Endothelial cell of umbilical vein (primary cell): ENCODE results near the gene FAU. TPM values are rescaled to one million over a fixed set of nuclear protein-coding genes. Genes with fewer than 3 reads are reported as not detected.

Experiments
- BruUV-seq: library from RNA; stranded (reverse); fragments of 400-500 nt; replicated peaks from 2 replicates; lab custom pipeline; 2021; lab: Mats Ljungman, UMichigan
- CTCF ChIA-PET: fragments of 300-600, 350-600 bp; sonication (Branson Sonifier 250); formaldehyde crosslinking; loops from one replicate; lab custom pipeline; 2021; ENCODE audit warnings: antibody characterized with exemption, inconsistent platforms; lab: Charles Lee
- POLR2A ChIA-PET: fragments of 300-600, 350-600 bp; sonication (Branson Sonifier 250); formaldehyde crosslinking; loops from one replicate; lab custom pipeline; 2021; ENCODE audit warnings: antibody characterized with exemption, inconsistent platforms; lab: Charles Lee
- DNase-seq: peaks from one replicate; pipeline ENCODE4 v3.0.0-alpha.2; 2011; ENCODE audit warnings: low read depth, low spot score
- FAIRE-seq: peaks from 2 replicates; lab custom pipeline; 2011; peaks lifted over from hg19 to GRCh38; lab: Jason Lieb, UNC
- H2AFZ ChIP-seq: 2 replicates; pipeline ENCODE4 v1.6.0; 2012; ENCODE audit warnings: low read depth, low read length, control low read depth, inconsistent platforms
- H3K27ac ChIP-seq: 2 replicates; pipeline ENCODE4 v1.5.1; 2011; ENCODE audit warnings: low read depth, mild to moderate bottlenecking, control low read depth, low read length, moderate library complexity; ENCODE audit not compliant: insufficient read depth
- H3K27me3 ChIP-seq, 2 experiments: 2 replicates each; pipeline versions ENCODE4 v1.6.0 to v1.6.1; 2011; ENCODE audit warnings: low read length in 2 of 2, mixed read lengths in 1 of 2; ENCODE audit not compliant: control insufficient read depth in 2 of 2, insufficient read depth in 2 of 2
- H3K36me3 ChIP-seq, 2 experiments: 2 replicates in 1 of 2; 3 replicates in 1 of 2; pipeline ENCODE4 v1.5.1; 2011; ENCODE audit warnings: low read length in 2 of 2, mild to moderate bottlenecking in 1 of 2, moderate library complexity in 1 of 2; ENCODE audit not compliant: control insufficient read depth in 2 of 2, insufficient read depth in 2 of 2; ENCODE audit errors: extremely low read depth in 1 of 2
- H3K4me1 ChIP-seq: 3 replicates; pipeline ENCODE4 v1.5.1; 2011; ENCODE audit warnings: mild to moderate bottlenecking, low read length; ENCODE audit not compliant: control insufficient read depth, insufficient read depth; ENCODE audit errors: extremely low read depth
- H3K4me2 ChIP-seq: 2 replicates; pipeline ENCODE4 v1.6.1; 2011; ENCODE audit warnings: low read length, control low read depth, mixed read lengths; ENCODE audit not compliant: insufficient read depth
- H3K4me3 ChIP-seq, 3 experiments: fragments of 200-600 bp in 1 of 3; sonication (generic), shearing (Covaris generic) in 1 of 3; replicated peaks in 1 of 3; 2 replicates each; pipeline ENCODE4 v1.5.1; 2011 to 2016; ENCODE audit warnings: control low read depth in 3 of 3, low read length in 3 of 3, mild to moderate bottlenecking in 2 of 3, inconsistent platforms in 1 of 3, low read depth in 1 of 3, moderate library complexity in 1 of 3; ENCODE audit not compliant: insufficient read depth in 1 of 3
- H3K79me2 ChIP-seq: 2 replicates; pipeline ENCODE4 v1.6.0; 2012; ENCODE audit warnings: low read length, inconsistent platforms; ENCODE audit not compliant: control insufficient read depth, insufficient read depth
- H3K9ac ChIP-seq: replicated peaks from 2 replicates; pipeline ENCODE3; 2011; ENCODE audit warnings: low read length, control low read depth; ENCODE audit not compliant: insufficient read depth; ENCODE audit errors: extremely low read depth
- H3K9me1 ChIP-seq: replicated peaks from 3 replicates; pipeline ENCODE4 v1.6.0; 2011; ENCODE audit warnings: mild to moderate bottlenecking, low read length; ENCODE audit not compliant: control insufficient read depth, insufficient read depth; ENCODE audit errors: extremely low read depth
- H3K9me3 ChIP-seq: replicated peaks from 2 replicates; pipeline ENCODE4 v1.5.1; 2012; ENCODE audit warnings: low read length, inconsistent platforms; ENCODE audit not compliant: control insufficient read depth, insufficient read depth
- H4K20me1 ChIP-seq: replicated peaks from 2 replicates; pipeline ENCODE3; 2011; ENCODE audit warnings: mild to moderate bottlenecking, low read length; ENCODE audit not compliant: control insufficient read depth, insufficient read depth; ENCODE audit errors: extremely low read depth
- EZH2 ChIP-seq: IDR thresholded peaks from 2 replicates; pipeline ENCODE4 v1.6.1; 2012; ENCODE audit warnings: borderline replicate concordance, low read depth, mild to moderate bottlenecking, moderate library complexity, low read length, inconsistent platforms; ENCODE audit not compliant: severe bottlenecking
- FOS ChIP-seq: IDR thresholded peaks from 2 replicates; pipeline ENCODE4 v1.6.1; 2011; ENCODE audit warnings: mild to moderate bottlenecking, low read length, moderate library complexity, borderline replicate concordance; ENCODE audit not compliant: insufficient read depth
- GATA2 ChIP-seq: IDR thresholded peaks from 2 replicates; pipeline ENCODE4 v1.7.0; 2011; ENCODE audit warnings: low read depth, mild to moderate bottlenecking, moderate library complexity, mixed read lengths, low read length; ENCODE audit not compliant: insufficient read length, insufficient read depth
- JUN ChIP-seq: IDR thresholded peaks from 2 replicates; pipeline ENCODE4 v1.6.1; 2011; ENCODE audit warnings: borderline replicate concordance, low read depth; ENCODE audit not compliant: insufficient read length, insufficient read depth
- MYC ChIP-seq: IDR thresholded peaks from one replicate; pipeline ENCODE4 v1.6.1; 2011; ENCODE audit warnings: mild to moderate bottlenecking, low read depth, low read length
- POLR2A ChIP-seq: IDR thresholded peaks from 2 replicates; pipeline ENCODE4 v1.6.1; 2012; ENCODE audit warnings: low read depth, mild to moderate bottlenecking, control low read depth, low read length
- POLR2AphosphoS5 ChIP-seq: IDR thresholded peaks from 2 replicates; pipeline ENCODE4 v1.6.1; 2012; ENCODE audit warnings: low read depth, mild to moderate bottlenecking, control low read depth, low read length, moderate library complexity; ENCODE audit not compliant: insufficient read depth
- dilution Hi-C: fragments of 300-500 bp; cut with MboI; formaldehyde crosslinking; loops from one replicate; pipeline ENCODE4 v1.15.0; 2019; ENCODE audit warnings: low sequenced_read_pairs; ENCODE audit not compliant: extremely low pct_ligation_motif_present
- intact Hi-C: fragments of 100-400 bp; cut with micrococcal nuclease; formaldehyde crosslinking; loops from one replicate; pipeline ENCODE4 v1.10.0; 2022
- polyA plus RNA-seq, 4 experiments: library from polyadenylated mRNA; depleted of rRNA in 3 of 4; stranded (reverse) in 3 of 4; unstranded in 1 of 4; fragments of >200 nt; gene quantifications; 2 replicates each; pipeline versions ENCODE4 v1.2.1 to v1.2.3, GENCODE V29; 2011 to 2012; ENCODE audit warnings: missing spikeins in 1 of 4
- total RNA-seq: library from RNA; stranded (reverse); gene quantifications from 2 replicates; pipeline ENCODE4 v1.2.3, GENCODE V29; 2021
- TF ChIP-seq, protein P1 (sequence below), 2 donors: IDR thresholded peaks; 1 replicate in 1 of 2; 2 replicates in 1 of 2; pipeline ENCODE4 v1.5.1; 2011; ENCODE audit warnings: low read length in 2 of 2, mild to moderate bottlenecking in 2 of 2, moderate library complexity in 2 of 2, control low read depth in 1 of 2, inconsistent platforms in 1 of 2, low read depth in 1 of 2; ENCODE audit not compliant: insufficient read depth in 1 of 2; ENCODE audit errors: extremely low read depth in 1 of 2
- TF ChIP-seq, protein P2 (sequence below): IDR thresholded peaks from 2 replicates; pipeline ENCODE4 v1.6.1; 2011; ENCODE audit not compliant: insufficient read depth, insufficient read length

Gene FAU
- total and polyA plus RNA-seq, 2 donors (not counting 3 experiments of a cell fraction or from before 2014, with no cell fraction given): 741 to 746 TPM

- Histone ChIP-seq H3K4me3 (peak overlapping the region; percentile 56 to 92 (median 83)), H3K9me3 (no peaks in the 10 kb centered on the region), H3K79me2 (peaks cover 34% of the 10 kb centered on the region), H3K27me3 (no peaks in the 10 kb centered on the region), H4K20me1 (no peaks in the 10 kb centered on the region), H3K9ac (peak overlapping the region; percentile 96), H3K27ac (peak overlapping the region; percentile 61), H2AFZ (peak overlapping the region; percentile 25), H3K4me2 (peak overlapping the region; percentile 84), H3K4me1 (peaks cover 17% of the 10 kb centered on the region), H3K36me3 (peaks cover 5 to 28% of the 10 kb centered on the region in 2 experiments), H3K9me1 (no peaks in the 10 kb centered on the region)
- dilution Hi-C loops: no loop called here
- FAIRE-seq (no peak), DNase-seq (no peak)
- POLR2A ChIA-PET: interaction anchor here (0.6 to 2.0 kb wide), 2 partner anchors 17 to 38 kb away, joined by 4 to 6 read pairs; partner anchors contain the start of genes FAU and MRPL49
- BruUV-seq: TSS peak; percentile 52
- TF ChIP-seq MYC: no peak
- TF ChIP-seq, protein P1, sequence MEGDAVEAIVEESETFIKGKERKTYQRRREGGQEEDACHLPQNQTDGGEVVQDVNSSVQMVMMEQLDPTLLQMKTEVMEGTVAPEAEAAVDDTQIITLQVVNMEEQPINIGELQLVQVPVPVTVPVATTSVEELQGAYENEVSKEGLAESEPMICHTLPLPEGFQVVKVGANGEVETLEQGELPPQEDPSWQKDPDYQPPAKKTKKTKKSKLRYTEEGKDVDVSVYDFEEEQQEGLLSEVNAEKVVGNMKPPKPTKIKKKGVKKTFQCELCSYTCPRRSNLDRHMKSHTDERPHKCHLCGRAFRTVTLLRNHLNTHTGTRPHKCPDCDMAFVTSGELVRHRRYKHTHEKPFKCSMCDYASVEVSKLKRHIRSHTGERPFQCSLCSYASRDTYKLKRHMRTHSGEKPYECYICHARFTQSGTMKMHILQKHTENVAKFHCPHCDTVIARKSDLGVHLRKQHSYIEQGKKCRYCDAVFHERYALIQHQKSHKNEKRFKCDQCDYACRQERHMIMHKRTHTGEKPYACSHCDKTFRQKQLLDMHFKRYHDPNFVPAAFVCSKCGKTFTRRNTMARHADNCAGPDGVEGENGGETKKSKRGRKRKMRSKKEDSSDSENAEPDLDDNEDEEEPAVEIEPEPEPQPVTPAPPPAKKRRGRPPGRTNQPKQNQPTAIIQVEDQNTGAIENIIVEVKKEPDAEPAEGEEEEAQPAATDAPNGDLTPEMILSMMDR (IDR thresholded peaks at IDR 0.05; ENCODE audit: extremely low read depth in 1 of 2, insufficient read depth in 1 of 2, low read depth in 1 of 2, low read length in 2 of 2): no peak
- no peak for TF ChIP-seq POLR2A
- no peak for TF ChIP-seq EZH2
- no peak for TF ChIP-seq GATA2
- TF ChIP-seq JUN: no peak
- TF ChIP-seq, protein P2, sequence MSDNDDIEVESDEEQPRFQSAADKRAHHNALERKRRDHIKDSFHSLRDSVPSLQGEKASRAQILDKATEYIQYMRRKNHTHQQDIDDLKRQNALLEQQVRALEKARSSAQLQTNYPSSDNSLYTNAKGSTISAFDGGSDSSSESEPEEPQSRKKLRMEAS: no peak
- TF ChIP-seq FOS: no peak
- no peak for TF ChIP-seq POLR2AphosphoS5
- intact Hi-C loops: loop anchor here (1.0 to 2.0 kb wide), 3 partner anchors 12 to 33 kb away; partner anchors contain the start of genes TM7SF2, VPS51 and ZNHIT2
- CTCF ChIA-PET: no interaction called here
Measured at GRCh38 chr11:65084598-65085375, 37.1 kb downstream of the FAU start.
